ENCODE measurements around the gene THRSP. TPM values are rescaled to one million over a fixed set of nuclear protein-coding genes. Genes with fewer than 3 reads are reported as not detected.
A peak's percentile ranks its signal among the peaks of the same experiment; 100 is the strongest.
"Not testable (repeated sequence)": the region's sequence is repeated elsewhere in the genome, so short reads cannot be mapped to it uniquely, and the experiment has no call there.

The THRSP gene
- not detected for polyA plus RNA-seq (2013, experiment 1 of 2)
- polyA plus RNA-seq (2013, experiment 2 of 2), result not detected

- H2BK15ac ChIP-seq (ENCODE audit: low read depth, poor library complexity, severe bottlenecking), result no peak within 1 kb of the TSS
- no peak within 1 kb of the TSS for H3K4me2 ChIP-seq (ENCODE audit: low read length, poor library complexity, severe bottlenecking)
- no peak within 1 kb of the TSS for H3K18ac ChIP-seq (ENCODE audit: low read depth in 1 of 2, low read length in 2 of 2)
- H4K91ac ChIP-seq (ENCODE audit: low read length), result no peak within 1 kb of the TSS
- no peak within 1 kb of the TSS for H2AFZ ChIP-seq (ENCODE audit: low read depth, low read length)
- WGBS, result 96% methylated on average over 14 of the region's 14 CpGs
- H3K4me3 ChIP-seq (ENCODE audit: insufficient read depth in 1 of 2, low read depth in 1 of 2, low read length in 2 of 2), result no peak within 1 kb of the TSS
- DNase-seq, result no peak
- H2BK5ac ChIP-seq (ENCODE audit: low read depth, low read length, poor library complexity, severe bottlenecking), result no peak within 1 kb of the TSS
- H2BK12ac ChIP-seq (ENCODE audit: low read length in 2 of 2), result no peak within 1 kb of the TSS
- H3K9ac ChIP-seq (ENCODE audit: low read length), result no peak within 1 kb of the TSS
- H3K4ac ChIP-seq (ENCODE audit: low read depth in 1 of 2, low read length in 2 of 2), result no peak within 1 kb of the TSS
- peaks cover 9 to 11% of the 10 kb centered on the region in 2 experiments for H3K36me3 ChIP-seq (ENCODE audit: control insufficient read depth in 1 of 2, insufficient read depth in 2 of 2, low read depth in 1 of 2, low read length in 2 of 2)
- no peak within 1 kb of the TSS for H3K14ac ChIP-seq (ENCODE audit: low read length in 2 of 2)
- no peak within 1 kb of the TSS for H2AK5ac ChIP-seq (ENCODE audit: low read length, severe bottlenecking)
- no peaks in the 10 kb centered on the region for H3K27me3 ChIP-seq (ENCODE audit: control insufficient read depth in 1 of 2, insufficient read depth in 1 of 2, low read length in 2 of 2)
- H3K9me3 ChIP-seq (ENCODE audit: control insufficient read depth, low read length), result no peaks in the 10 kb centered on the region
- no peak within 1 kb of the TSS for H2BK120ac ChIP-seq (ENCODE audit: low read depth, low read length)
- H3K79me1 ChIP-seq (replicated peaks; ENCODE audit: low read length, poor library complexity, severe bottlenecking), result peaks cover 4% of the 10 kb centered on the region
- no peak within 1 kb of the TSS for H3K27ac ChIP-seq (ENCODE audit: low read length, poor library complexity, severe bottlenecking)
- no peaks in the 10 kb centered on the region for H3K4me1 ChIP-seq (ENCODE audit: control insufficient read depth, insufficient read depth, low read depth, low read length)
- peak within 1 kb of the TSS; percentile 14 for H4K8ac ChIP-seq (ENCODE audit: low read length)
- H3K23ac ChIP-seq (ENCODE audit: low read length in 2 of 2), result no peak within 1 kb of the TSS
Measured at GRCh38 chr11:78063440-78064181, at the start of gene THRSP. Gene THRSP (plus strand): TSS chr11:78063861. CDS start chr11:78063882, 21 bp downstream.

DNA sequence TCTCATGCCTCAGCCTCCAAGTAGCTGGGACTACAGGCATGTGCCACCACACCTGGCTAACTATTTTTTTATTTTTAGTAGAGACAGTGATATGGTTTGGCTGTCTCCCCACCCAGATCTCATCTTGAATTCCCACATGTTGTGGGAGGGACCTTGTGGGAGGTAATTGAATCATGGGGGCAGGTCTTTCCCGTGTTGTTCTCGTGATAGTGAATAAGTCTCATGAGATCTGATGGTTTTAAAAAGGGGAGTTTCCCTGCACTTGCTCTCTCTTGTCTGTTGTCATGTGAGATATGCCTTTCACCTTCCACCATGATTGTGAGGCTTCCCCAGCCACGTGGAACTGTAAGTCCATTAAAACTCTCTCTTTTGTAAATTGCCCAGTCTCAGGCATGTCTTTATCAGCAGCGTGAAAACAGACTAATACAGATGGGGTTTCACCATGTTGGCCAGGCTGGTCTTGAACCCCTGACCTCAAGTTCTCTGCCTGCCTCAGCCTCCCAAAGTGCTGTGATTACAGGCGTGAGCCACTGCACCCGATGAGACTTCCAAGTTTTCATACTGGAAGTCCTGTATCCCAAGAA is 48.6 kb upstream of the THRSP start:
- H3K18ac ChIP-seq (ENCODE audit: low read depth in 1 of 2, low read length in 2 of 2); H3K9ac ChIP-seq (ENCODE audit: low read length); H4K91ac ChIP-seq (ENCODE audit: low read length); H3K27ac ChIP-seq (ENCODE audit: low read length, poor library complexity, severe bottlenecking); H3K14ac ChIP-seq (ENCODE audit: low read length in 2 of 2); DNase-seq; H3K9me3 ChIP-seq (ENCODE audit: control insufficient read depth, low read length); H3K27me3 ChIP-seq (ENCODE audit: control insufficient read depth in 1 of 2, insufficient read depth in 1 of 2, low read length in 2 of 2); H2BK120ac ChIP-seq (ENCODE audit: low read depth, low read length); H2AK5ac ChIP-seq (ENCODE audit: low read length, severe bottlenecking); H4K8ac ChIP-seq (ENCODE audit: low read length); H2BK12ac ChIP-seq (ENCODE audit: low read length in 2 of 2); H3K4me2 ChIP-seq (ENCODE audit: low read length, poor library complexity, severe bottlenecking); H3K79me1 ChIP-seq (replicated peaks; ENCODE audit: low read length, poor library complexity, severe bottlenecking); H2BK5ac ChIP-seq (ENCODE audit: low read depth, low read length, poor library complexity, severe bottlenecking); H2BK15ac ChIP-seq (ENCODE audit: low read depth, poor library complexity, severe bottlenecking); H3K4ac ChIP-seq (ENCODE audit: low read depth in 1 of 2, low read length in 2 of 2); H3K36me3 ChIP-seq (ENCODE audit: control insufficient read depth in 1 of 2, insufficient read depth in 2 of 2, low read depth in 1 of 2, low read length in 2 of 2); H3K4me3 ChIP-seq (ENCODE audit: insufficient read depth in 1 of 2, low read depth in 1 of 2, low read length in 2 of 2); H3K23ac ChIP-seq (ENCODE audit: low read length in 2 of 2); H2AFZ ChIP-seq (ENCODE audit: low read depth, low read length); H3K4me1 ChIP-seq (ENCODE audit: control insufficient read depth, insufficient read depth, low read depth, low read length): not testable (repeated sequence)
- WGBS, result 97% methylated on average over 5 of the region's 6 CpGs

DNA sequence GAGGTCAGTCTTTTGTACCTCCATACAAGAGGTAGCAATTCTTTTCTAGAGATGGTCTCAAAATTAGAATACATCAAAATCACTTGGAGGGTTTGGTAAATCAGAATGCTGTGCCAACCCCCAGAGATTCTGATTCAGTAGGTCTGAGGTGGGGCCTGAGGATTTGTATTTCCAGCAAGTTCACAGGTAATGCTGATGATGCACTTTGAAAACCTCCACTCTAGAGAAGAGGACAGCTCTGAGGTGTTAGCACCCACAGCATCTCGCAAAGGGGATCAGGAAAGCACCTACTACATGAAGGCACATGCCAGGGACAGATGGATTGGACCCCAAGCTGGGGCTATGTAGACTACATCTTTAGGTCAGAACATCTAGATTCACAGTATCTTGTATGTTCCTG is 47.8 kb upstream of the THRSP start:
- H3K4ac ChIP-seq (ENCODE audit: low read depth in 1 of 2, low read length in 2 of 2), result no peak overlapping the region
- H2BK120ac ChIP-seq (ENCODE audit: low read depth, low read length), result no peak overlapping the region
- WGBS, result 100% methylated on average over 1 of the region's 1 CpG
- H3K79me1 ChIP-seq (replicated peaks; ENCODE audit: low read length, poor library complexity, severe bottlenecking), result no peaks in the 10 kb centered on the region
- no peak overlapping the region for H4K91ac ChIP-seq (ENCODE audit: low read length)
- H2AK5ac ChIP-seq (ENCODE audit: low read length, severe bottlenecking), result no peak overlapping the region
- no peak overlapping the region for H2BK5ac ChIP-seq (ENCODE audit: low read depth, low read length, poor library complexity, severe bottlenecking)
- H3K36me3 ChIP-seq (ENCODE audit: control insufficient read depth in 1 of 2, insufficient read depth in 2 of 2, low read depth in 1 of 2, low read length in 2 of 2), result peaks cover 0 to 8% of the 10 kb centered on the region in 2 experiments
- H3K27me3 ChIP-seq (ENCODE audit: control insufficient read depth in 1 of 2, insufficient read depth in 1 of 2, low read length in 2 of 2), result no peaks in the 10 kb centered on the region
- H3K4me3 ChIP-seq (ENCODE audit: insufficient read depth in 1 of 2, low read depth in 1 of 2, low read length in 2 of 2), result no peak overlapping the region
- no peak for DNase-seq
- H3K14ac ChIP-seq (ENCODE audit: low read length in 2 of 2), result no peak overlapping the region
- no peak overlapping the region for H2BK12ac ChIP-seq (ENCODE audit: low read length in 2 of 2)
- H3K9me3 ChIP-seq (ENCODE audit: control insufficient read depth, low read length), result no peaks in the 10 kb centered on the region
- no peak overlapping the region for H3K18ac ChIP-seq (ENCODE audit: low read depth in 1 of 2, low read length in 2 of 2)
- no peak overlapping the region for H4K8ac ChIP-seq (ENCODE audit: low read length)
- no peak overlapping the region for H3K23ac ChIP-seq (ENCODE audit: low read length in 2 of 2)
- no peak overlapping the region for H3K9ac ChIP-seq (ENCODE audit: low read length)
- peaks cover 2% of the 10 kb centered on the region for H3K4me1 ChIP-seq (ENCODE audit: control insufficient read depth, insufficient read depth, low read depth, low read length)
- no peak overlapping the region for H2AFZ ChIP-seq (ENCODE audit: low read depth, low read length)
- no peak overlapping the region for H2BK15ac ChIP-seq (ENCODE audit: low read depth, poor library complexity, severe bottlenecking)
- H3K4me2 ChIP-seq (ENCODE audit: low read length, poor library complexity, severe bottlenecking), result no peak overlapping the region
- no peak overlapping the region for H3K27ac ChIP-seq (ENCODE audit: low read length, poor library complexity, severe bottlenecking)

GRCh38 chr11:78019808-78020207 is 43.9 kb upstream of the THRSP start:
- no peak overlapping the region for H3K27ac ChIP-seq (ENCODE audit: low read length, poor library complexity, severe bottlenecking)
- no peak overlapping the region for H4K8ac ChIP-seq (ENCODE audit: low read length)
- H3K4me2 ChIP-seq (ENCODE audit: low read length, poor library complexity, severe bottlenecking), result no peak overlapping the region
- H2BK15ac ChIP-seq (ENCODE audit: low read depth, poor library complexity, severe bottlenecking), result no peak overlapping the region
- H3K18ac ChIP-seq (ENCODE audit: low read depth in 1 of 2, low read length in 2 of 2), result no peak overlapping the region
- H3K27me3 ChIP-seq (ENCODE audit: control insufficient read depth in 1 of 2, insufficient read depth in 1 of 2, low read length in 2 of 2), result peaks cover 0 to 3% of the 10 kb centered on the region in 2 experiments
- H2AFZ ChIP-seq (ENCODE audit: low read depth, low read length), result no peak overlapping the region
- H3K4me1 ChIP-seq (ENCODE audit: control insufficient read depth, insufficient read depth, low read depth, low read length), result peaks cover 11% of the 10 kb centered on the region
- H2AK5ac ChIP-seq (ENCODE audit: low read length, severe bottlenecking), result no peak overlapping the region
- H3K9me3 ChIP-seq (ENCODE audit: control insufficient read depth, low read length), result no peaks in the 10 kb centered on the region
- H3K4me3 ChIP-seq (ENCODE audit: insufficient read depth in 1 of 2, low read depth in 1 of 2, low read length in 2 of 2), result no peak overlapping the region
- H2BK12ac ChIP-seq (ENCODE audit: low read length in 2 of 2), result no peak overlapping the region
- no peak for DNase-seq
- H3K14ac ChIP-seq (ENCODE audit: low read length in 2 of 2), result no peak overlapping the region
- H2BK120ac ChIP-seq (ENCODE audit: low read depth, low read length), result no peak overlapping the region
- no peak overlapping the region for H3K4ac ChIP-seq (ENCODE audit: low read depth in 1 of 2, low read length in 2 of 2)
- H3K9ac ChIP-seq (ENCODE audit: low read length), result no peak overlapping the region
- no peak overlapping the region for H3K23ac ChIP-seq (ENCODE audit: low read length in 2 of 2)
- H3K36me3 ChIP-seq (ENCODE audit: control insufficient read depth in 1 of 2, insufficient read depth in 2 of 2, low read depth in 1 of 2, low read length in 2 of 2), result peaks cover 0 to 8% of the 10 kb centered on the region in 2 experiments
- H2BK5ac ChIP-seq (ENCODE audit: low read depth, low read length, poor library complexity, severe bottlenecking), result no peak overlapping the region
- WGBS, result 48% methylated on average over 4 of the region's 4 CpGs
- no peaks in the 10 kb centered on the region for H3K79me1 ChIP-seq (replicated peaks; ENCODE audit: low read length, poor library complexity, severe bottlenecking)
- H4K91ac ChIP-seq (ENCODE audit: low read length), result no peak overlapping the region

Data from mesenchymal stem cell (in vitro differentiated cells and primary cell).